PC-9 (cell line): ENCODE data around the gene DHRS7B. TPM values are rescaled to one million over a fixed set of nuclear protein-coding genes. Genes with fewer than 3 reads are reported as not detected.
"Not testable (repeated sequence)": the region's sequence is repeated elsewhere in the genome, so short reads cannot be mapped to it uniquely, and the experiment has no call there.

Experiments
- BruUV-seq: library from RNA; stranded (reverse); fragments of 400-500 nt; replicated peaks from 2 replicates; lab custom pipeline; 2021; lab: Mats Ljungman, UMichigan
- CTCF ChIA-PET: fragments of 300-600 bp; sonication (Branson Sonifier 250); formaldehyde crosslinking; loops from one replicate; lab custom pipeline; 2022; ENCODE audit warnings: antibody characterized with exemption; lab: Charles Lee
- POLR2A ChIA-PET: fragments of 300-600 bp; sonication (Branson Sonifier 250); formaldehyde crosslinking; loops from one replicate; lab custom pipeline; 2022; ENCODE audit warnings: antibody characterized with exemption; ENCODE audit not compliant: unreplicated experiment; lab: Charles Lee
- DNase-seq, 2 experiments: peaks; one replicate each; pipeline versions ENCODE4 v3.0.0 to v3.0.0-alpha.2; 2015 to 2022; ENCODE audit warnings: mixed read lengths in 1 of 2
- H2AFZ ChIP-seq: fragments of 200-600 bp; sonication (generic); 2 replicates; pipeline ENCODE4 v1.8.1; 2017; ENCODE audit warnings: antibody characterized with exemption
- H3F3A ChIP-seq: fragments of 200-600 bp; sonication (generic); 2 replicates; pipeline ENCODE4 v1.8.1; 2017; ENCODE audit warnings: antibody characterized with exemption, mild to moderate bottlenecking, low read depth; ENCODE audit not compliant: insufficient read depth
- H3K27ac ChIP-seq: fragments of 200-600 bp; sonication (generic); 2 replicates; pipeline ENCODE4 v1.6.1; 2016; ENCODE audit warnings: mixed run types
- H3K27me3 ChIP-seq: fragments of 200-600 bp; sonication (generic); 2 replicates; pipeline ENCODE4 v1.6.1; 2016; ENCODE audit warnings: low read depth, mixed run types; ENCODE audit not compliant: insufficient read depth
- H3K36me3 ChIP-seq: fragments of 200-600 bp; sonication (generic); 2 replicates; pipeline ENCODE4 v1.6.1; 2016; ENCODE audit warnings: low read depth, mixed run types
- H3K4me1 ChIP-seq: fragments of 200-600 bp; sonication (generic); replicated peaks from 2 replicates; pipeline ENCODE4 v1.6.1; 2016; ENCODE audit warnings: mixed run types; ENCODE audit not compliant: insufficient read depth
- H3K4me2 ChIP-seq: fragments of 200-600 bp; sonication (generic); 2 replicates; pipeline ENCODE4 v1.6.1; 2017; ENCODE audit warnings: mixed run types
- H3K4me3 ChIP-seq: fragments of 200-600 bp; sonication (generic); 2 replicates; pipeline ENCODE4 v1.6.1; 2016; ENCODE audit warnings: mixed run types
- H3K79me2 ChIP-seq: fragments of 200-600 bp; sonication (generic); 2 replicates; pipeline ENCODE4 v1.6.1; 2017; ENCODE audit warnings: low read depth, mixed run types
- H3K9me2 ChIP-seq: fragments of 200-600 bp; sonication (generic); 2 replicates; pipeline ENCODE4 v1.8.1; 2017; ENCODE audit warnings: mild to moderate bottlenecking; ENCODE audit not compliant: insufficient read depth
- H3K9me3 ChIP-seq: fragments of 200-600 bp; sonication (generic); 2 replicates; pipeline ENCODE4 v1.8.1; 2016; ENCODE audit warnings: low read depth; ENCODE audit not compliant: insufficient read depth
- H4K20me1 ChIP-seq: fragments of 200-600 bp; sonication (generic); 2 replicates; pipeline ENCODE4 v1.8.1; 2017; ENCODE audit not compliant: insufficient read depth
- EZH2 ChIP-seq: fragments of 200-600 bp; sonication (generic); IDR thresholded peaks from 2 replicates; pipeline ENCODE4 v1.8.0; 2017; ENCODE audit warnings: antibody characterized with exemption, low read depth
- intact Hi-C: fragments of 100-400 bp; cut with micrococcal nuclease; formaldehyde crosslinking; loops from one replicate; pipeline ENCODE4 v1.10.0; 2022; ENCODE audit not compliant: unreplicated experiment
- total RNA-seq: library from RNA; stranded (reverse); gene quantifications from 2 replicates; pipeline ENCODE4 v1.2.3, GENCODE V29; 2021
- TF ChIP-seq, protein P1 (sequence below): fragments of 200-600 bp; sonication (generic); conservative IDR thresholded peaks from 2 replicates; pipeline ENCODE4 v1.6.1; 2017; ENCODE audit warnings: mixed run types, antibody characterized with exemption, mild to moderate bottlenecking, moderate library complexity

Gene DHRS7B
- total RNA-seq, 1 experiment from 2014 or later, result 27.9 TPM

DNA sequence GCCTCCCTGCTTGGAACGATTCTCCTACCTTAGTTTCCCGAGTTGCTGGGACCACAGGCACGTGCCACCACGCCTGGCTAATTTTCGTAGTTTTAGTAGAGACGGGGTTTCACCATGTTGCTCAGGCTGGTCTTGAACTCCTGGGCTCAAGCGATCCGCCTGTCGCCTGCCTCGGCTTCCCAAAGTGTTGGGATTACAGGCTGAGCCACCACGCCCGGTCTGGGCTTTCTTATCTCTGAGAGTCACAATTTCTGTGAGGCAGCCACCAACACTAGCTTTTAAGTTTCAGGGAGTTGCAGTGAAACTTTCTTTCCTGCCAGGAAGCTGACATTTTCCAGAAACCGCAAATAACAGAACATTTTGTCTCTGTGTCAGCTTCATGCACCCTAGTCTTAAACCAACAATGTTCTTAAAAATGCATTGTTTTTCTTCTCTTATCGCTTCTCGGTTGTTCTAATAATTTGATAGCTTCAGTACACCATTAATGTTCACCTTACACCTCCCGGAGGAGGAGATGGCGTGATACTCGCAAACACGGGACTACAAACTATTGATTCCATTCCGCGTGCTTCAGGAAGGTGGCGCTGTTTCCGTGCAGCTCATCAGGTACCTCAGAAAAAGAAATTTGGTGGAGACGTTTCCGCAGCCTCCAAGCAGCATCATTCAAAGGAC is 7.4 kb upstream of the DHRS7B start:
- H4K20me1 ChIP-seq, result no peaks in the 10 kb centered on the region
- H3K79me2 ChIP-seq, result no peaks in the 10 kb centered on the region
- no peaks in the 10 kb centered on the region for H3K4me1 ChIP-seq
- peak overlapping the region; percentile 22; the same call in 1 of the 2 replicates for H3K4me2 ChIP-seq
- POLR2A ChIA-PET, result interaction anchor here (0.6 to 0.7 kb wide), 2 partner anchors 76 to 211 kb away, joined by 5 to 16 read pairs; no protein-coding TSS in a partner anchor
- H3K27me3 ChIP-seq, result no peaks in the 10 kb centered on the region
- CTCF ChIA-PET, result interaction anchor here (0.6 to 2.1 kb wide), 11 partner anchors 10 to 1458 kb away, joined by 3 to 15 read pairs (median 5); no protein-coding TSS in a partner anchor
- H3K9me2 ChIP-seq, result no peaks in the 10 kb centered on the region
- no peak overlapping the region for H3K4me3 ChIP-seq
- no peaks in the 10 kb centered on the region for H3K36me3 ChIP-seq
- H2AFZ ChIP-seq, result no peak overlapping the region
- H3K9me3 ChIP-seq, result no peaks in the 10 kb centered on the region
- DNase-seq, result peak; percentile 51 to 64
- no peak overlapping the region for H3K27ac ChIP-seq
- peaks cover 7% of the 10 kb centered on the region; the same call in 1 of the 2 replicates for H3F3A ChIP-seq
- TF ChIP-seq EZH2, result no peak
- TF ChIP-seq, protein P1, sequence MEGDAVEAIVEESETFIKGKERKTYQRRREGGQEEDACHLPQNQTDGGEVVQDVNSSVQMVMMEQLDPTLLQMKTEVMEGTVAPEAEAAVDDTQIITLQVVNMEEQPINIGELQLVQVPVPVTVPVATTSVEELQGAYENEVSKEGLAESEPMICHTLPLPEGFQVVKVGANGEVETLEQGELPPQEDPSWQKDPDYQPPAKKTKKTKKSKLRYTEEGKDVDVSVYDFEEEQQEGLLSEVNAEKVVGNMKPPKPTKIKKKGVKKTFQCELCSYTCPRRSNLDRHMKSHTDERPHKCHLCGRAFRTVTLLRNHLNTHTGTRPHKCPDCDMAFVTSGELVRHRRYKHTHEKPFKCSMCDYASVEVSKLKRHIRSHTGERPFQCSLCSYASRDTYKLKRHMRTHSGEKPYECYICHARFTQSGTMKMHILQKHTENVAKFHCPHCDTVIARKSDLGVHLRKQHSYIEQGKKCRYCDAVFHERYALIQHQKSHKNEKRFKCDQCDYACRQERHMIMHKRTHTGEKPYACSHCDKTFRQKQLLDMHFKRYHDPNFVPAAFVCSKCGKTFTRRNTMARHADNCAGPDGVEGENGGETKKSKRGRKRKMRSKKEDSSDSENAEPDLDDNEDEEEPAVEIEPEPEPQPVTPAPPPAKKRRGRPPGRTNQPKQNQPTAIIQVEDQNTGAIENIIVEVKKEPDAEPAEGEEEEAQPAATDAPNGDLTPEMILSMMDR, result peak; percentile 89
- no TSS peak for BruUV-seq
- intact Hi-C loops, result loop anchor here (2.0 kb wide), 1 partner anchor 393 kb away; no protein-coding TSS in a partner anchor

DNA sequence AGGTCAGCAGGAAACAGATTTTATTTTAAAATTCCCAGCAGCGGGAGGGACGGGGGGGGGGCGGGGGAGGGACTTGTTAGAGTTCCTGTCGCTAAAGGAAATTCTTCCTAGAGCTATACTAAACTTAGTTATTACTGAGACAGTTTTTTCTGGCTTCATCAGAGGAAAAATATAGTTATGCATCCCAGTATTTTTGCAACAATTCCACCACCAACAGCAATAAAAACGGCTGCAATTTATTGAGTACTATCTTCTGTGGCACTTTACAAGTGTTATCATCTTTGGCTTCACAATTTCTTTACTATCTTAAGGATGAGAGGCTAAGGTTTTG is 6.9 kb upstream of the DHRS7B start:
- no peak overlapping the region for H3K27ac ChIP-seq
- peaks cover 7% of the 10 kb centered on the region; the same call in 1 of the 2 replicates for H3F3A ChIP-seq
- H3K9me3 ChIP-seq, result no peaks in the 10 kb centered on the region
- no peaks in the 10 kb centered on the region for H3K36me3 ChIP-seq
- H3K4me2 ChIP-seq, result no peak overlapping the region
- no peak overlapping the region for H3K4me3 ChIP-seq
- no peaks in the 10 kb centered on the region for H3K9me2 ChIP-seq
- no peak overlapping the region for H2AFZ ChIP-seq
- H3K27me3 ChIP-seq, result no peaks in the 10 kb centered on the region
- DNase-seq, result no peak
- no TSS peak for BruUV-seq
- no peaks in the 10 kb centered on the region for H4K20me1 ChIP-seq
- POLR2A ChIA-PET, result interaction anchor here (0.6 to 0.7 kb wide), 3 partner anchors 77 to 211 kb away, joined by 5 to 16 read pairs (median 16); no protein-coding TSS in a partner anchor
- no peaks in the 10 kb centered on the region for H3K4me1 ChIP-seq
- TF ChIP-seq EZH2, result no peak
- TF ChIP-seq, protein P1, result no peak; the same call in 1 of the 2 replicates
- CTCF ChIA-PET, result interaction anchor here (0.6 to 2.1 kb wide), 9 partner anchors 77 to 1459 kb away, joined by 3 to 15 read pairs (median 4); no protein-coding TSS in a partner anchor
- intact Hi-C loops, result loop anchor here (2.0 kb wide), 1 partner anchor 393 kb away; no protein-coding TSS in a partner anchor
- H3K79me2 ChIP-seq, result no peaks in the 10 kb centered on the region

DNA sequence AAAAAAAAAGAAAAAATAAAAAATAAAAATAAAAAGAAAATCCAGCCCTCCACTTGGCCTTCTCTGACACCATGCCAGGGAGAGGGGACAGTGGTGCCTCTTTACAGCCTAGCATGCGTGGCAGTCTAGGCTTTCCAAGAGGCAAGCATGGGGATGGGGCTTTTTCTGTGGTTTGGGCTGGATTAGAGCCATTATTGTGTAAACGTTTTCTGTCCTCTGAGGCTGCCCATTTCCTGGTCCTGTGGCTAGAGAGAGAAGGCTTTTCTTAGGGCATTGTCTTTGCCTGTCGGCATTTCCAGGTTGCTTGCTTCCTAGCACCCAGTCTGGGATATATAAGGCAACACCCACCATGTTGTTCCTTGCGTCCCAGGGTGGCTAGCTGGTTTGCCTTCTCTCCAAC is 2.7 kb upstream of the DHRS7B start:
- no peak overlapping the region for H3K4me2 ChIP-seq
- H3K4me3 ChIP-seq, result no peak overlapping the region
- peak in 1 of 2 experiments; percentile 11 for DNase-seq
- no peaks in the 10 kb centered on the region for H3K36me3 ChIP-seq
- H3K9me3 ChIP-seq, result no peaks in the 10 kb centered on the region
- H2AFZ ChIP-seq, result no peak overlapping the region
- CTCF ChIA-PET, result no interaction called here
- POLR2A ChIA-PET, result no interaction called here
- no peaks in the 10 kb centered on the region for H3K27me3 ChIP-seq
- no peaks in the 10 kb centered on the region for H4K20me1 ChIP-seq
- peaks cover 12% of the 10 kb centered on the region for H3K79me2 ChIP-seq
- intact Hi-C loops, result no loop called here
- no peak for TF ChIP-seq EZH2
- TF ChIP-seq, protein P1, result no peak
- no peak overlapping the region for H3K27ac ChIP-seq
- H3K4me1 ChIP-seq, result peaks cover 12% of the 10 kb centered on the region
- no TSS peak for BruUV-seq
- H3F3A ChIP-seq, result peaks cover 13% of the 10 kb centered on the region; the same call in 1 of the 2 replicates
- no peaks in the 10 kb centered on the region for H3K9me2 ChIP-seq

DNA sequence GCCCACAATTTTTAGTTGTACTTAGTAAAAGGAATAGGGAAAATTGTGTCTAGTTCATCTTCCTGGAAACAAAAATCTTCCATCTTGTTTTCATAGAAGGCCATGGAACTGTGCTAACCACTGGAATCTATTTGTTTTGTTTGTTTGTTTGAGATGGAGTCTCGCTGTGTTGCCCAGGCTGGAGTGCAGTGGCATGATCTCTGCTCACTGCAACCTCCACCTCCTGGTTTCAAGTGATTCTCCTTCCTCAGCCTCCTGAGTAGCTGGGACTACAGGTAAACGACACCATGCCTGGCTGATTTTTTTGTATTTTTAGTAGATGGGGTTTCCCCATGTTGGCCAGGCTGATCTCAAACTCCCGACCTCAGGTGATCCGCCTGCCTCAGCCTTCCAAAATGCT is 2.2 kb upstream of the DHRS7B start:
- H3K9me3 ChIP-seq, H3K9me2 ChIP-seq, POLR2A ChIA-PET, H3K36me3 ChIP-seq, intact Hi-C loops, H3K27me3 ChIP-seq, H4K20me1 ChIP-seq, BruUV-seq, H3K27ac ChIP-seq, H3K4me3 ChIP-seq, H3K4me2 ChIP-seq, DNase-seq, H2AFZ ChIP-seq: not testable (repeated sequence)
- Histone ChIP-seq H3K4me1 (peaks cover 12% of the 10 kb centered on the region), H3K79me2 (peaks cover 15% of the 10 kb centered on the region), H3F3A (peaks cover 13% of the 10 kb centered on the region; the same call in 1 of the 2 replicates)
- CTCF ChIA-PET, result interaction anchor here (0.6 kb wide), 1 partner anchor 272 kb away, joined by 5 read pairs; no protein-coding TSS in a partner anchor
